ENCODE data around the gene DTX3L. TPM values are rescaled to one million over a fixed set of nuclear protein-coding genes. Genes with fewer than 3 reads are reported as not detected.

DTX3L gene
- total and polyA plus RNA-seq, 2 of the 8 experiments (the other 6 are each of a cell fraction or from before 2014, with no cell fraction given), result 1.7 to 11.3 TPM

- H3K79me2 ChIP-seq (ENCODE audit: control insufficient read depth in 1 of 2, insufficient read depth in 2 of 2, low read length in 2 of 2), result no peaks in the 10 kb centered on the region
- FAIRE-seq, result no peak
- no peak overlapping the region for H3K4ac ChIP-seq (replicated peaks; ENCODE audit: insufficient read length, low read depth, low read length)
- H2BK5ac ChIP-seq (ENCODE audit: low read depth, low read length), result no peak overlapping the region
- H2BK15ac ChIP-seq (ENCODE audit: low read length), result no peak overlapping the region
- H3K9me3 ChIP-seq (ENCODE audit: insufficient read depth in 2 of 2, low read depth in 1 of 2, low read length in 1 of 2), result peaks cover under 1 to 3% of the 10 kb centered on the region in 2 experiments; a peak in 2 of 4 replicates
- H4K8ac ChIP-seq (ENCODE audit: extremely low read depth, insufficient read depth, low read length), result no peak overlapping the region
- no peak overlapping the region for H3K27ac ChIP-seq (ENCODE audit: low read depth, low read length)
- H3K56ac ChIP-seq (replicated peaks; ENCODE audit: insufficient read length, low read depth, low read length), result no peak overlapping the region
- H2AK5ac ChIP-seq (ENCODE audit: low read depth, low read length), result peak overlapping the region; percentile 39; the same call in 1 of the 2 replicates
- H3K18ac ChIP-seq (ENCODE audit: extremely low read depth, low read length), result no peak overlapping the region
- H3K4me2 ChIP-seq (ENCODE audit: insufficient read depth in 1 of 2, low read depth in 2 of 2, low read length in 2 of 2), result no peak overlapping the region
- no peaks in the 10 kb centered on the region for H4K20me1 ChIP-seq (replicated peaks in 1 of 2; ENCODE audit: control insufficient read depth in 1 of 2, insufficient read depth in 2 of 2, low read length in 2 of 2)
- H4K91ac ChIP-seq (replicated peaks; ENCODE audit: insufficient read length, low read length), result no peak overlapping the region
- H3K9ac ChIP-seq (replicated peaks in 1 of 4; ENCODE audit: extremely low read depth in 1 of 4, low read depth in 3 of 4, low read length in 3 of 4), result no peak overlapping the region
- no peak overlapping the region for H3K14ac ChIP-seq (ENCODE audit: insufficient read length)
- H3K4me3 ChIP-seq (ENCODE audit: extremely low read depth in 1 of 4, insufficient read depth in 2 of 4, low read depth in 3 of 4, low read length in 4 of 4), result no peak overlapping the region
- H3K23me2 ChIP-seq (ENCODE audit: low read depth, low read length), result no peaks in the 10 kb centered on the region
- no peak overlapping the region for H3K23ac ChIP-seq (ENCODE audit: insufficient read length)
- no peak for DNase-seq (ENCODE audit: low read depth in 1 of 2, low spot score in 2 of 2)
- no peak overlapping the region for H2AFZ ChIP-seq (ENCODE audit: low read length)
- POLR2A ChIA-PET (ENCODE audit: partially characterized antibody), result no interaction called here
- H4K5ac ChIP-seq (ENCODE audit: insufficient read length, low read depth, low read length), result no peak overlapping the region
- TF ChIP-seq KDM1A (IDR thresholded peaks at IDR 0.05; ENCODE audit: borderline replicate concordance, low read length), result peak; percentile 71
- TF ChIP-seq KDM4A (IDR thresholded peaks at IDR 0.05; ENCODE audit: low read depth, low read length, severe bottlenecking), result no peak
- no peaks in the 10 kb centered on the region for H3K79me1 ChIP-seq (ENCODE audit: low read depth, low read length)
- peaks cover 0 to 3% (median 0%) of the 10 kb centered on the region in 4 experiments; a peak in 3 of 8 replicates for H3K36me3 ChIP-seq (ENCODE audit: control insufficient read depth in 2 of 4, insufficient read depth in 4 of 4, low read length in 3 of 4)
- no peaks in the 10 kb centered on the region for H3K27me3 ChIP-seq (replicated peaks in 1 of 4; ENCODE audit: control insufficient read depth in 3 of 4, extremely low read depth in 1 of 4, insufficient read depth in 3 of 4, low read length in 3 of 4)
- H2BK20ac ChIP-seq (ENCODE audit: low read length), result no peak overlapping the region
- H2BK12ac ChIP-seq (ENCODE audit: low read depth, low read length), result no peak overlapping the region
- CTCF ChIA-PET (ENCODE audit: partially characterized antibody), result no interaction called here
- H3K4me1 ChIP-seq (replicated peaks in 1 of 4; ENCODE audit: control insufficient read depth in 3 of 4, insufficient read depth in 4 of 4, low read length in 3 of 4), result peaks cover 0 to 2% (median 0%) of the 10 kb centered on the region in 4 experiments; a peak in 1 of 7 replicates
- H2BK120ac ChIP-seq (replicated peaks; ENCODE audit: low read depth, low read length), result no peak overlapping the region
- WGBS, 2 experiments (ENCODE audit: extremely low coverage in 1 of 2, insufficient coverage in 1 of 2, insufficient read length in 1 of 2, insufficient replicate concordance in 2 of 2, low coverage in 1 of 2, low lambda C conversion rate in 2 of 2, missing lambda C conversion rate in 1 of 2), result 50% methylated on average over 2 of the region's 2 CpGs; no CpG with 5 or more reads in 1 of the 2 experiments
Measured at GRCh38 chr3:122587572-122587971, 23.4 kb downstream of the DTX3L start.
